IMR-90 (cell line): ENCODE data around the gene DOCK1. TPM values are rescaled to one million over a fixed set of nuclear protein-coding genes. Genes with fewer than 3 reads are reported as not detected.

Experiments used
- ATAC-seq: fragments of 200-7000 bp; cut with Tn5 transposase; 2 replicates; pipeline ENCODE4 v1.9.1; 2020; ENCODE audit warnings: low read depth, mild to moderate bottlenecking, moderate library complexity
- BruUV-seq: library from RNA; stranded (reverse); fragments of 400-500 nt; replicated peaks from 2 replicates; lab custom pipeline; 2021; lab: Mats Ljungman, UMichigan
- CTCF ChIA-PET: fragments of 300-600 bp; formaldehyde crosslinking; extraction: SDS; loops from one replicate; lab custom pipeline; 2021; ENCODE audit warnings: antibody characterized with exemption; lab: Yijun Ruan, JAX
- POLR2A ChIA-PET: fragments of 300-600 bp; sonication (Branson Sonifier 250); formaldehyde crosslinking; loops from one replicate; lab custom pipeline; 2022; ENCODE audit warnings: antibody characterized with exemption; ENCODE audit not compliant: unreplicated experiment; lab: Charles Lee
- DNase-seq: peaks from one replicate; pipeline ENCODE4 v3.0.0; 2013
- H2AFZ ChIP-seq: replicated peaks from 2 replicates; pipeline ENCODE3; 2013; ENCODE audit warnings: low read length, mild to moderate bottlenecking; ENCODE audit not compliant: poor library complexity
- H2AK5ac ChIP-seq: 2 replicates; pipeline ENCODE4 v1.6.1; 2013; ENCODE audit warnings: low read depth, low read length, inconsistent platforms
- H2AK9ac ChIP-seq: replicated peaks from 2 replicates; pipeline ENCODE3; 2013; ENCODE audit warnings: mild to moderate bottlenecking, low read depth, low read length, moderate library complexity; ENCODE audit not compliant: poor library complexity
- H2BK120ac ChIP-seq: 2 replicates; pipeline ENCODE4 v1.6.1; 2013; ENCODE audit warnings: low read depth, low read length, inconsistent platforms
- H2BK15ac ChIP-seq: 3 replicates; pipeline ENCODE4 v1.6.1; 2013; ENCODE audit warnings: low read depth, low read length, inconsistent platforms
- H2BK20ac ChIP-seq: 2 replicates; pipeline ENCODE4 v1.6.1; 2013; ENCODE audit warnings: low read depth, mild to moderate bottlenecking, inconsistent platforms, low read length, moderate library complexity
- H2BK5ac ChIP-seq: 2 replicates; pipeline ENCODE4 v1.6.1; 2013; ENCODE audit warnings: mild to moderate bottlenecking, low read depth, low read length, inconsistent platforms; ENCODE audit not compliant: poor library complexity, severe bottlenecking
- H3K14ac ChIP-seq: replicated peaks from 2 replicates; pipeline ENCODE4 v1.6.1; 2013; ENCODE audit warnings: low read depth, low read length, inconsistent platforms
- H3K18ac ChIP-seq: 2 replicates; pipeline ENCODE4 v1.6.1; 2013; ENCODE audit warnings: low read depth, low read length, control low read depth
- H3K23ac ChIP-seq: 2 replicates; pipeline ENCODE4 v1.6.1; 2013; ENCODE audit warnings: low read depth, low read length, inconsistent platforms
- H3K27ac ChIP-seq: 2 replicates; pipeline ENCODE4 v1.5.1; 2013; ENCODE audit warnings: mild to moderate bottlenecking, control low read depth, low read length; ENCODE audit not compliant: insufficient read depth
- H3K27me3 ChIP-seq: 2 replicates; pipeline ENCODE4 v1.6.1; 2013; ENCODE audit warnings: low read length; ENCODE audit not compliant: control insufficient read depth, insufficient read depth
- H3K36me3 ChIP-seq: 2 replicates; pipeline ENCODE4 v1.6.1; 2013; ENCODE audit warnings: low read length, mixed read lengths; ENCODE audit not compliant: control insufficient read depth, insufficient read depth
- H3K4ac ChIP-seq: 2 replicates; pipeline ENCODE4 v1.6.1; 2013; ENCODE audit warnings: low read depth, low read length, inconsistent platforms
- H3K4me1 ChIP-seq: 2 replicates; pipeline ENCODE4 v1.6.1; 2013; ENCODE audit warnings: low read length, mixed read lengths; ENCODE audit not compliant: control insufficient read depth, insufficient read depth
- H3K4me2 ChIP-seq: 2 replicates; pipeline ENCODE4 v1.6.1; 2013; ENCODE audit warnings: low read depth, mild to moderate bottlenecking, control low read depth, low read length, moderate library complexity
- H3K4me3 ChIP-seq: 2 replicates; pipeline ENCODE4 v1.5.1; 2013; ENCODE audit warnings: low read depth, mild to moderate bottlenecking, control low read depth, low read length, moderate library complexity; ENCODE audit not compliant: insufficient read depth
- H3K56ac ChIP-seq: 2 replicates; pipeline ENCODE4 v1.6.1; 2013; ENCODE audit warnings: low read length, inconsistent platforms; ENCODE audit not compliant: insufficient read depth; ENCODE audit errors: extremely low read depth
- H3K79me1 ChIP-seq, 2 experiments: 2 replicates each; pipeline ENCODE4 v1.6.1; 2013; ENCODE audit warnings: low read length in 2 of 2, inconsistent platforms in 1 of 2, low read depth in 1 of 2
- H3K9ac ChIP-seq: 2 replicates; pipeline ENCODE4 v1.6.1; 2013; ENCODE audit warnings: low read depth, low read length, control low read depth
- H3K9me1 ChIP-seq: 2 replicates; pipeline ENCODE4 v1.6.1; 2013; ENCODE audit warnings: low read length, inconsistent platforms; ENCODE audit not compliant: insufficient read depth
- H3K9me3 ChIP-seq: 2 replicates; pipeline ENCODE4 v1.6.1; 2013; ENCODE audit warnings: low read length; ENCODE audit not compliant: control insufficient read depth, insufficient read depth
- H4K20me1 ChIP-seq: 2 replicates; pipeline ENCODE4 v1.6.1; 2013; ENCODE audit warnings: low read length, inconsistent platforms; ENCODE audit not compliant: insufficient read depth
- H4K5ac ChIP-seq: 2 replicates; pipeline ENCODE4 v1.6.1; 2013; ENCODE audit warnings: mild to moderate bottlenecking, low read depth, low read length, control low read depth
- H4K8ac ChIP-seq, 2 experiments: 2 replicates each; pipeline ENCODE4 v1.6.1; 2013; ENCODE audit warnings: low read depth in 2 of 2, low read length in 2 of 2, control low read depth in 1 of 2, inconsistent platforms in 1 of 2
- H4K91ac ChIP-seq: 2 replicates; pipeline ENCODE4 v1.6.1; 2013; ENCODE audit warnings: low read depth, low read length, inconsistent platforms; ENCODE audit not compliant: insufficient read depth
- FOS ChIP-seq: fragments of 150-350 bp; IDR thresholded peaks from 2 replicates; pipeline ENCODE4 v1.6.1; 2016; ENCODE audit warnings: low read depth, low read length
- MAFK ChIP-seq: IDR thresholded peaks from 2 replicates; pipeline ENCODE4 v1.6.1; 2012; ENCODE audit warnings: low read depth, low read length, improper control_type of control experiment
- RAD21 ChIP-seq: IDR thresholded peaks from 2 replicates; pipeline ENCODE4 v1.6.1; 2012; ENCODE audit warnings: low read length, improper control_type of control experiment
- RCOR1 ChIP-seq: IDR thresholded peaks from 2 replicates; pipeline ENCODE4 v1.6.1; 2012; ENCODE audit warnings: mild to moderate bottlenecking, low read length, improper control_type of control experiment; ENCODE audit not compliant: insufficient replicate concordance
- WGBS, 2 experiments: methylation state at CpG; one replicate each; pipeline versions ENCODE4 v1.1.5 to v1.1.7; 2013; ENCODE audit warnings: missing lambda C conversion rate in 2 of 2; ENCODE audit not compliant: insufficient read length in 1 of 2; ENCODE audit errors: extremely low coverage in 2 of 2; 5-methylcytosine and 5-hydroxymethylcytosine counted together
- dilution Hi-C: fragments of 300-500 bp; cut with HindIII; formaldehyde crosslinking; loops from one replicate; pipeline ENCODE4 v1.14.3; 2018; ENCODE audit warnings: low sequenced_read_pairs; ENCODE audit not compliant: unreplicated experiment
- in situ Hi-C: fragments of 300-500 bp; cut with MboI; formaldehyde crosslinking; loops from 3 replicates; pipeline ENCODE4 v1.14.3; 2019; ENCODE audit warnings: low sequenced_read_pairs, inconsistent platforms, mixed read lengths
- intact Hi-C: fragments of 100-400 bp; cut with micrococcal nuclease; formaldehyde crosslinking; loops from 2 replicates; pipeline ENCODE4 v1.10.0; 2022
- polyA plus RNA-seq, 3 experiments: library from polyadenylated mRNA; depleted of rRNA; stranded (reverse); fragments of >200 nt; gene quantifications; 2 replicates each; pipeline ENCODE4 v1.2.3, GENCODE V29; 2012; ENCODE audit warnings: low replicate concordance in 1 of 3
- total RNA-seq: library from RNA; depleted of rRNA; stranded (reverse); fragments of >200 nt; gene quantifications from 2 replicates; pipeline ENCODE4 v1.2.3, GENCODE V29; 2012
- TF ChIP-seq, protein P1 (sequence below): fragments of 150-350 bp; IDR thresholded peaks from 2 replicates; pipeline ENCODE4 v1.6.1; 2016; ENCODE audit warnings: low read depth, mild to moderate bottlenecking, low read length, moderate library complexity, borderline replicate concordance

The DOCK1 gene
- total and polyA plus RNA-seq, 2 of the 4 experiments (the other 2 are of a cell fraction): 28.2 to 71.0 TPM

DNA sequence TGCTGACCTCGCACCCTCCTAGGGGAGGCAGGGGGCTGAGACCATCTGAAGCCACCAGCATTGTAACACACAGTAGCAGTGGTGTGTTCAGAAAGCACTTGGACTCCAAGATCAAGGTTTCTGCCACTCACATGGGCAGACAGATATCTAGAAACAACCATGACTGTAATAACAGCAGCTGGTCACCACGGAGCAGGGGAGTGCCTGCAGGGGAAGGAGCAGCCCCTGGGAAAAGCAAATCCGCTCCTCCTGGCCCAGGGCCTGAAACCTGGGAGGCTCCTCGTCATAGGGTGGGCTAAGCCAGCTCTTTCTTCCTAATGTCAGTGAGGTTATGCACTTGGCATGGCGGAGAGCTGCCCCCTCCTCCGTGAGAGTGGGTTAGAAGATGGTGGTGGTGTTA lies 409.6 kb downstream of the DOCK1 start:
- Histone ChIP-seq H3K4me3 (no peak overlapping the region), H2AK9ac (no peak overlapping the region), H3K36me3 (peaks cover 2% of the 10 kb centered on the region; the same call in 1 of the 2 replicates), H3K27me3 (no peaks in the 10 kb centered on the region), H3K9me1 (peaks cover 22% of the 10 kb centered on the region), H3K9ac (no peak overlapping the region), H3K4me2 (no peak overlapping the region), H3K18ac (no peak overlapping the region), H4K5ac (no peak overlapping the region), H4K8ac (no peak overlapping the region), H2BK20ac (no peak overlapping the region), H2BK120ac (no peak overlapping the region), H2BK5ac (no peak overlapping the region), H4K91ac (no peak overlapping the region), H3K4me1 (peaks cover 1% of the 10 kb centered on the region; the same call in 1 of the 2 replicates), H3K14ac (no peak overlapping the region), H4K20me1 (peaks cover 15% of the 10 kb centered on the region; the same call in 1 of the 2 replicates), H3K27ac (no peak overlapping the region), H3K79me1 (peaks cover 13 to 18% of the 10 kb centered on the region in 2 experiments; a peak in 3 of 4 replicates), H2BK15ac (no peak overlapping the region), H2AK5ac (no peak overlapping the region), H3K4ac (no peak overlapping the region), H3K56ac (no peak overlapping the region), H2AFZ (no peak overlapping the region), H3K9me3 (no peaks in the 10 kb centered on the region), H3K23ac (no peak overlapping the region)
- ChIA-PET POLR2A (no interaction called here), CTCF (no interaction called here)
- BruUV-seq: no TSS peak
- in situ Hi-C loops (no loop called here), dilution Hi-C loops (no loop called here), intact Hi-C loops (no loop called here)
- WGBS, 2 experiments: no CpG with 5 or more reads among the region's 6 CpGs
- TF ChIP-seq RAD21: no peak
- TF ChIP-seq MAFK: no peak
- TF ChIP-seq RCOR1: no peak
- TF ChIP-seq, protein P1, sequence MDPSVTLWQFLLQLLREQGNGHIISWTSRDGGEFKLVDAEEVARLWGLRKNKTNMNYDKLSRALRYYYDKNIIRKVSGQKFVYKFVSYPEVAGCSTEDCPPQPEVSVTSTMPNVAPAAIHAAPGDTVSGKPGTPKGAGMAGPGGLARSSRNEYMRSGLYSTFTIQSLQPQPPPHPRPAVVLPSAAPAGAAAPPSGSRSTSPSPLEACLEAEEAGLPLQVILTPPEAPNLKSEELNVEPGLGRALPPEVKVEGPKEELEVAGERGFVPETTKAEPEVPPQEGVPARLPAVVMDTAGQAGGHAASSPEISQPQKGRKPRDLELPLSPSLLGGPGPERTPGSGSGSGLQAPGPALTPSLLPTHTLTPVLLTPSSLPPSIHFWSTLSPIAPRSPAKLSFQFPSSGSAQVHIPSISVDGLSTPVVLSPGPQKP: no peak
- no peak for TF ChIP-seq FOS
- ATAC-seq (no peak), DNase-seq (no peak)
